ENCODE measurements around the gene HPCAL1.

DNA sequence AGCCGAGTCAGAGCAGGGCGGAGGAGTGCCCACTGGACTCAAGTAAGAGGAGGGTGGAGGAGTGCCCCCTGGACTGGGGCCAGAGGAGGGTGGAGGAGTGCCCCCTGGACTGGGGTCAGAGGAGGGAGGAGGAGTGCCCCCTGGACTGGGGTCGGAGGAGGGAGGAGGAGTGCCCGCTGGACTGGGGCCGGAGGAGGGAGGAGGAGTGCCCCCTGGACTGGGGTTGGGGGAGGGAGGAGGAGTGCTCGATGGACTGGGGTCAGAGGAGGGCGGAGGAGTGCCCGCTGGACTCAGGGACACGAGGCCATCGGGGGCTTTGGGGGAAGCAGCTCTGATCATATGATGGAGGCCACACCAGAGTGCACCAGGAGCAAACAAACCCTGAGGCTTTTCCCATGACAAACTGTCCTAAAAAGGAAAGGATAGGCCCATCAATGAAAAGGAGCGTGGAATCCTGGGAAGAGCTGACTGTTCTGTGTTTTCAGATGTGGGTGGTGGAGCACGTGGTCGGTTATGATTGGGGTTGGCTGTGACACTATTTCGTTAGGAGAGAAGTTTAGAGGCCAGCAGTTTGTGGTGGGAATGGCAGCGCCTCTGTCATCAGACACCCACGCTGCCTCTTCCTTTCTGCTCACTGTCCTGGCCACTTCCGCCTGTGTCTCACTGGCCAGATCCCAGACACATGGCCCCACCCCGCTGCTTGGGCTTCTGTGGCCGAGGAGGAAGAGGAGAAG lies 24.5 kb upstream of the HPCAL1 start:
- TF ChIP-seq, protein P1, sequence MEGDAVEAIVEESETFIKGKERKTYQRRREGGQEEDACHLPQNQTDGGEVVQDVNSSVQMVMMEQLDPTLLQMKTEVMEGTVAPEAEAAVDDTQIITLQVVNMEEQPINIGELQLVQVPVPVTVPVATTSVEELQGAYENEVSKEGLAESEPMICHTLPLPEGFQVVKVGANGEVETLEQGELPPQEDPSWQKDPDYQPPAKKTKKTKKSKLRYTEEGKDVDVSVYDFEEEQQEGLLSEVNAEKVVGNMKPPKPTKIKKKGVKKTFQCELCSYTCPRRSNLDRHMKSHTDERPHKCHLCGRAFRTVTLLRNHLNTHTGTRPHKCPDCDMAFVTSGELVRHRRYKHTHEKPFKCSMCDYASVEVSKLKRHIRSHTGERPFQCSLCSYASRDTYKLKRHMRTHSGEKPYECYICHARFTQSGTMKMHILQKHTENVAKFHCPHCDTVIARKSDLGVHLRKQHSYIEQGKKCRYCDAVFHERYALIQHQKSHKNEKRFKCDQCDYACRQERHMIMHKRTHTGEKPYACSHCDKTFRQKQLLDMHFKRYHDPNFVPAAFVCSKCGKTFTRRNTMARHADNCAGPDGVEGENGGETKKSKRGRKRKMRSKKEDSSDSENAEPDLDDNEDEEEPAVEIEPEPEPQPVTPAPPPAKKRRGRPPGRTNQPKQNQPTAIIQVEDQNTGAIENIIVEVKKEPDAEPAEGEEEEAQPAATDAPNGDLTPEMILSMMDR (conservative IDR thresholded peaks at IDR 0.05; ENCODE audit: low read depth, low read length), result no peak
- TF ChIP-seq EZH2 (IDR thresholded peaks at IDR 0.05; ENCODE audit: low read length, unreplicated experiment), result no peak
- no peak for TF ChIP-seq EZH2phosphoT487 (IDR thresholded peaks at IDR 0.05; ENCODE audit: borderline replicate concordance, low read length)
